ENCODE results near the gene SLC2A13. TPM values are rescaled to one million over a fixed set of nuclear protein-coding genes. Genes with fewer than 3 reads are reported as not detected.
"Not testable (repeated sequence)": the region's sequence is repeated elsewhere in the genome, so short reads cannot be mapped to it uniquely, and the experiment has no call there.

SLC2A13 gene
- total RNA-seq, 2 experiments from 2014 or later: 8.2 to 9.4 TPM

GRCh38 chr12:39893388-39893787 is 212.5 kb downstream of the SLC2A13 start:
- CTCF ChIA-PET, POLR2A ChIA-PET: not testable (repeated sequence)

GRCh38 chr12:39892146-39892545 is 213.7 kb downstream of the SLC2A13 start:
- ChIA-PET CTCF (no interaction called here), POLR2A (no interaction called here)

GRCh38 chr12:39887856-39888255 is 218.0 kb downstream of the SLC2A13 start:
- CTCF ChIA-PET: no interaction called here
- POLR2A ChIA-PET: no interaction called here

GRCh38 chr12:39886106-39886505 is 219.8 kb downstream of the SLC2A13 start:
- ChIA-PET POLR2A (no interaction called here), CTCF (no interaction called here)

GRCh38 chr12:39884616-39885125 is 221.2 kb downstream of the SLC2A13 start:
- POLR2A ChIA-PET: no interaction called here
- CTCF ChIA-PET: no interaction called here

- ChIA-PET CTCF (no interaction called here), POLR2A (no interaction called here)
Observed at GRCh38 chr12:39883411-39883810, 222.5 kb downstream of the SLC2A13 start.

GRCh38 chr12:39878753-39879152 is 227.1 kb downstream of the SLC2A13 start:
- ChIA-PET POLR2A (no interaction called here), CTCF (no interaction called here)

- ChIA-PET POLR2A (no interaction called here), CTCF (no interaction called here)
Observed at GRCh38 chr12:39875721-39876120, 230.2 kb downstream of the SLC2A13 start.

- CTCF ChIA-PET: no interaction called here
- POLR2A ChIA-PET: no interaction called here
Observed at GRCh38 chr12:39874785-39875184, 231.1 kb downstream of the SLC2A13 start.

- ChIA-PET POLR2A (no interaction called here), CTCF (no interaction called here)
Observed at GRCh38 chr12:39873065-39873464, 232.8 kb downstream of the SLC2A13 start.

- ChIA-PET POLR2A (no interaction called here), CTCF (no interaction called here)
Observed at GRCh38 chr12:39872425-39872824, 233.5 kb downstream of the SLC2A13 start.

GRCh38 chr12:39868328-39868725 is 237.6 kb downstream of the SLC2A13 start:
- ChIA-PET CTCF (no interaction called here), POLR2A (no interaction called here)

GRCh38 chr12:39867631-39868327 is 238.1 kb downstream of the SLC2A13 start:
- CTCF ChIA-PET: no interaction called here
- POLR2A ChIA-PET: no interaction called here

- CTCF ChIA-PET: no interaction called here
- POLR2A ChIA-PET: no interaction called here
Observed at GRCh38 chr12:39866135-39866534, 239.7 kb downstream of the SLC2A13 start.

GRCh38 chr12:39860695-39861094 is 245.2 kb downstream of the SLC2A13 start:
- CTCF ChIA-PET: no interaction called here
- POLR2A ChIA-PET: no interaction called here

GRCh38 chr12:39853003-39853402 is 252.9 kb downstream of the SLC2A13 start:
- ChIA-PET POLR2A (no interaction called here), CTCF (no interaction called here)

- ChIA-PET POLR2A (no interaction called here), CTCF (no interaction called here)
Observed at GRCh38 chr12:39852346-39852745, 253.5 kb downstream of the SLC2A13 start.

- CTCF ChIA-PET, POLR2A ChIA-PET: not testable (repeated sequence)
Observed at GRCh38 chr12:39848218-39848617, 257.7 kb downstream of the SLC2A13 start.

GRCh38 chr12:39846971-39847650 is 258.8 kb downstream of the SLC2A13 start:
- ChIA-PET CTCF (no interaction called here), POLR2A (no interaction called here)

GRCh38 chr12:39846304-39846703 is 259.6 kb downstream of the SLC2A13 start:
- POLR2A ChIA-PET: no interaction called here
- CTCF ChIA-PET: no interaction called here

GRCh38 chr12:39840422-39840821 is 265.5 kb downstream of the SLC2A13 start:
- CTCF ChIA-PET: no interaction called here
- POLR2A ChIA-PET: no interaction called here

GRCh38 chr12:39839072-39839471 is 266.8 kb downstream of the SLC2A13 start:
- CTCF ChIA-PET: no interaction called here
- POLR2A ChIA-PET: no interaction called here
